HepG2 (cell line): ENCODE results near the gene VILL. TPM values are rescaled to one million over a fixed set of nuclear protein-coding genes. Genes with fewer than 3 reads are reported as not detected.
A peak's percentile ranks its signal among the peaks of the same experiment; 100 is the strongest.

Source experiments
- AFF4 ChIP-seq: sonication (generic); formaldehyde crosslinking; IDR thresholded peaks from 2 replicates; pipeline ENCODE4 v1.4.0; 2020; ENCODE audit warnings: missing genetic modification reagents
- GFI1 ChIP-seq: sonication (generic); formaldehyde crosslinking; IDR thresholded peaks from 2 replicates; pipeline ENCODE4 v1.5.0; 2020; ENCODE audit warnings: missing genetic modification reagents, mild to moderate bottlenecking, borderline replicate concordance
- HNF1B ChIP-seq: sonication (generic); formaldehyde crosslinking; IDR thresholded peaks from 2 replicates; pipeline ENCODE4 v1.5.1; 2020; ENCODE audit warnings: mild to moderate bottlenecking, moderate library complexity, missing genetic modification reagents
- HNRNPLL ChIP-seq: fragments of 200-400 bp; formaldehyde crosslinking; IDR thresholded peaks from 2 replicates; pipeline ENCODE4 v1.6.1; 2017; ENCODE audit warnings: mild to moderate bottlenecking, low read depth, low read length; ENCODE audit not compliant: poor library complexity, severe bottlenecking
- MAFG ChIP-seq: sonication (generic); formaldehyde crosslinking; IDR thresholded peaks from 2 replicates; pipeline ENCODE4 v1.5.1; 2020; ENCODE audit warnings: mild to moderate bottlenecking, missing genetic modification reagents
- MTA3 ChIP-seq: sonication (generic); formaldehyde crosslinking; IDR thresholded peaks from 2 replicates; pipeline ENCODE4 v1.4.0; 2020; ENCODE audit warnings: missing genetic modification reagents
- SOX5 ChIP-seq: IDR thresholded peaks from 2 replicates; pipeline ENCODE4 v1.6.1; 2016; ENCODE audit warnings: borderline replicate concordance
- TBL1XR1 ChIP-seq: fragments of 150-350 bp; IDR thresholded peaks from 2 replicates; pipeline ENCODE4 v1.6.1; 2014; ENCODE audit warnings: borderline replicate concordance, low read length; ENCODE audit not compliant: partially characterized antibody
- XBP1 ChIP-seq: sonication (generic); formaldehyde crosslinking; IDR thresholded peaks from 2 replicates; pipeline ENCODE4 v1.5.0; 2020; ENCODE audit warnings: missing genetic modification reagents
- ZNF180 ChIP-seq: sonication (generic); formaldehyde crosslinking; IDR thresholded peaks from 2 replicates; pipeline ENCODE4 v1.4.0; 2020; ENCODE audit warnings: low read depth, missing genetic modification reagents, borderline replicate concordance
- ZNF33A ChIP-seq: sonication (generic); formaldehyde crosslinking; IDR thresholded peaks from 2 replicates; pipeline ENCODE4 v1.5.1; 2020; ENCODE audit warnings: missing genetic modification reagents, mild to moderate bottlenecking, moderate library complexity, borderline replicate concordance
- ZNF512B ChIP-seq: sonication (generic); formaldehyde crosslinking; IDR thresholded peaks from 2 replicates; pipeline ENCODE4 v1.5.1; 2020; ENCODE audit warnings: missing genetic modification reagents, mild to moderate bottlenecking, borderline replicate concordance
- ZNF777 ChIP-seq: sonication (generic); formaldehyde crosslinking; IDR thresholded peaks from 2 replicates; pipeline ENCODE4 v1.4.0; 2020; ENCODE audit warnings: missing genetic modification reagents
- ZNF792 ChIP-seq: IDR thresholded peaks from 2 replicates; pipeline ENCODE4 v1.6.1; 2016
- ZNF878 ChIP-seq: sonication (generic); formaldehyde crosslinking; IDR thresholded peaks from 2 replicates; pipeline ENCODE4 v1.8.1; 2023; ENCODE audit warnings: mild to moderate bottlenecking, missing genetic modification reagents, moderate library complexity
- polyA plus RNA-seq, 8 experiments: library from polyadenylated mRNA; depleted of rRNA in 3 of 8; stranded (reverse) in 7 of 8; unstranded in 1 of 8; fragments of >200 nt; fragmentation: Illumina TruSeq in 4 of 8; extraction: Trizol in 4 of 8; gene quantifications; 2 replicates each; pipeline versions ENCODE4 v1.2.1 to v1.2.3, GENCODE V29; 2011 to 2016; ENCODE audit warnings: low read depth in 4 of 8, missing spikeins in 1 of 8, mixed read lengths in 1 of 8; ENCODE audit not compliant: insufficient read depth in 1 of 8
- total RNA-seq, 5 experiments: library from RNA; depleted of rRNA; stranded (reverse); fragments of >200 nt; fragmentation: Illumina TruSeq; extraction: Trizol; gene quantifications; 2 replicates each; pipeline ENCODE4 v1.2.3, GENCODE V29; 2016; ENCODE audit warnings: low read depth in 1 of 5
- TF ChIP-seq, protein P1 (sequence below): sonication (generic); formaldehyde crosslinking; IDR thresholded peaks from 2 replicates; pipeline ENCODE4 v1.4.0; 2020; ENCODE audit warnings: missing genetic modification reagents

VILL gene
- total and polyA plus RNA-seq, 2 of the 13 experiments (the other 11 are each of a cell fraction or from before 2014, with no cell fraction given): 3.2 to 5.3 TPM

GRCh38 chr3:38005076-38006020 lies 14.8 kb downstream of the VILL start (continued):
- TF ChIP-seq, protein P1, sequence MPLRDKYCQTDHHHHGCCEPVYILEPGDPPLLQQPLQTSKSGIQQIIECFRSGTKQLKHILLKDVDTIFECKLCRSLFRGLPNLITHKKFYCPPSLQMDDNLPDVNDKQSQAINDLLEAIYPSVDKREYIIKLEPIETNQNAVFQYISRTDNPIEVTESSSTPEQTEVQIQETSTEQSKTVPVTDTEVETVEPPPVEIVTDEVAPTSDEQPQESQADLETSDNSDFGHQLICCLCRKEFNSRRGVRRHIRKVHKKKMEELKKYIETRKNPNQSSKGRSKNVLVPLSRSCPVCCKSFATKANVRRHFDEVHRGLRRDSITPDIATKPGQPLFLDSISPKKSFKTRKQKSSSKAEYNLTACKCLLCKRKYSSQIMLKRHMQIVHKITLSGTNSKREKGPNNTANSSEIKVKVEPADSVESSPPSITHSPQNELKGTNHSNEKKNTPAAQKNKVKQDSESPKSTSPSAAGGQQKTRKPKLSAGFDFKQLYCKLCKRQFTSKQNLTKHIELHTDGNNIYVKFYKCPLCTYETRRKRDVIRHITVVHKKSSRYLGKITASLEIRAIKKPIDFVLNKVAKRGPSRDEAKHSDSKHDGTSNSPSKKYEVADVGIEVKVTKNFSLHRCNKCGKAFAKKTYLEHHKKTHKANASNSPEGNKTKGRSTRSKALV (CRISPR knock-in tag): 0 out of 2 replicates have a peak, but pooled peaks have one; percentile 47
- TF ChIP-seq XBP1 (CRISPR knock-in tag) (no peak), AFF4 (no peak), ZNF512B (CRISPR knock-in tag) (no peak), HNF1B (CRISPR knock-in tag) (0 out of 2 replicates have a peak, but pooled peaks have one; percentile 73), HNRNPLL (no peak), ZNF777 (peak; percentile 14; the same call in 1 of the 2 replicates), GFI1 (CRISPR knock-in tag) (0 out of 2 replicates have a peak, but pooled peaks have one; percentile 24), ZNF792 (CRISPR knock-in tag) (no peak), MAFG (CRISPR knock-in tag) (no peak), MTA3 (no peak), ZNF878 (CRISPR knock-in tag) (no peak), ZNF180 (CRISPR knock-in tag) (no peak), ZNF33A (CRISPR knock-in tag) (no peak), SOX5 (CRISPR knock-in tag) (peak; percentile 67; the same call in 1 of the 2 replicates), TBL1XR1 (peak; percentile 57)
